Transverse colon (tissue), 4 donors: ENCODE data around the gene PPP1R3D. TPM values are rescaled to one million over a fixed set of nuclear protein-coding genes. Genes with fewer than 3 reads are reported as not detected.
A peak's percentile ranks its signal among the peaks of the same experiment; 100 is the strongest.

Experiments
- DNase-seq: peaks from one replicate; pipeline ENCODE4 v3.0.0-alpha.2; 2019
- H3K27ac ChIP-seq, 4 donors: fragments of 200-600 bp; sonication (generic); 2 replicates each; pipeline ENCODE4 v1.5.1; 2016 to 2018; ENCODE audit warnings: inconsistent platforms in 4 of 4
- H3K27me3 ChIP-seq: fragments of 200-600 bp; sonication (generic); 2 replicates; pipeline ENCODE4 v1.5.1; 2017; ENCODE audit warnings: inconsistent platforms
- H3K36me3 ChIP-seq, 4 donors: fragments of 200-600 bp; sonication (generic); 2 replicates each; pipeline ENCODE4 v1.5.1; 2017 to 2019; ENCODE audit warnings: inconsistent platforms in 4 of 4
- H3K4me1 ChIP-seq, 4 donors: fragments of 200-600 bp; sonication (generic); 2 replicates each; pipeline ENCODE4 v1.5.1; 2017 to 2020; ENCODE audit warnings: inconsistent platforms in 4 of 4
- H3K4me3 ChIP-seq, 4 donors: fragments of 200-600 bp; sonication (generic); 1 replicate in 1 of 4; 2 replicates in 3 of 4; pipeline versions ENCODE4 v1.5.1 to v1.6.1; 2017 to 2019; ENCODE audit warnings: inconsistent platforms in 4 of 4
- H3K9me3 ChIP-seq, 2 donors: fragments of 200-600 bp; sonication (generic); 2 replicates each; pipeline ENCODE4 v1.5.1; 2017 to 2019; ENCODE audit warnings: inconsistent platforms in 2 of 2
- CTCF ChIP-seq, 5 experiments: fragments of 200-600 bp in 3 of 5; fragments of 450-650 bp in 2 of 5; sonication (generic) in 3 of 5; IDR thresholded peaks; 1 replicate in 2 of 5; 2 replicates in 3 of 5; pipeline ENCODE4 v1.5.1; 2016 to 2017; ENCODE audit warnings: antibody characterized with exemption in 5 of 5, inconsistent platforms in 3 of 5, mild to moderate bottlenecking in 2 of 5, moderate library complexity in 1 of 5
- EP300 ChIP-seq: sonication (generic); formaldehyde crosslinking; IDR thresholded peaks from one replicate; pipeline ENCODE4 v1.6.1; 2017; ENCODE audit warnings: antibody characterized with exemption, low read depth
- POLR2A ChIP-seq: fragments of 450-650 bp; IDR thresholded peaks from one replicate; pipeline ENCODE4 v1.6.1; 2016; ENCODE audit warnings: antibody characterized with exemption, mild to moderate bottlenecking, moderate library complexity
- POLR2AphosphoS5 ChIP-seq, 3 donors: sonication (generic); formaldehyde crosslinking; IDR thresholded peaks; one replicate each; pipeline ENCODE4 v1.6.1; 2016; ENCODE audit warnings: antibody characterized with exemption in 3 of 3
- WGBS, 2 donors: methylation state at CpG; one replicate each; pipeline ENCODE4 v1.1.5; 2018; ENCODE audit warnings: low coverage in 1 of 2; 5-methylcytosine and 5-hydroxymethylcytosine counted together
- in situ Hi-C, 4 donors: fragments of 200-750 bp; cut with MboI; loops; one replicate each; pipeline versions ENCODE4 v1.15.0 to v1.15.1; 2017; ENCODE audit warnings: low sequenced_read_pairs in 3 of 4, low pct_ligation_motif_present in 1 of 4, low pct_unique_long_range_greater_than_20kb in 1 of 4
- intact Hi-C: fragments of 100-400 bp; cut with DNase I; formaldehyde crosslinking; loops from one replicate; pipeline ENCODE4 v1.15.1; 2023; ENCODE audit warnings: low total_unique reads
- total RNA-seq, 4 donors: library from RNA; depleted of rRNA; stranded (reverse); fragments of >200 nt; gene quantifications; one replicate each; pipeline ENCODE4 v1.1.0, GENCODE V29; 2016

Gene PPP1R3D
- total RNA-seq, 4 donors from 2014 or later, result 6.0 to 17.6 (median 12.2) TPM

GRCh38 chr20:59938696-59939051 is 1.4 kb downstream of the PPP1R3D start:
- in situ Hi-C loops, result no loop called here
- Histone ChIP-seq H3K36me3 (peaks cover 0 to 13% (median 4%) of the 10 kb centered on the region in 4 donors), H3K4me1 (peaks cover 28 to 54% (median 29%) of the 10 kb centered on the region in 4 donors), H3K4me3 (peak overlapping the region in 1 of 4 donors; percentile 74), H3K9me3 (no peaks in the 10 kb centered on the region), H3K27ac (peak overlapping the region; percentile 11 to 98 (median 98)), H3K27me3 (no peaks in the 10 kb centered on the region)
- no peak for TF ChIP-seq POLR2A
- TF ChIP-seq CTCF (IDR thresholded peaks at IDR 0.05), result no peak
- TF ChIP-seq POLR2AphosphoS5 (IDR thresholded peaks at IDR 0.05), result no peak
- TF ChIP-seq EP300, result no peak
- WGBS, 2 donors, result 86% methylated on average over 7 of the region's 7 CpGs; no CpG with 5 or more reads in 1 of the 2 donors
- intact Hi-C loops, result no loop called here
- DNase-seq, result peak; percentile 26

GRCh38 chr20:59938221-59938620 is 1.9 kb downstream of the PPP1R3D start:
- 43 to 72% methylated on average over 3 to 4 of the region's 4 CpGs for WGBS, 2 donors
- peaks cover 28 to 58% (median 31%) of the 10 kb centered on the region in 4 donors for H3K4me1 ChIP-seq
- no peaks in the 10 kb centered on the region for H3K9me3 ChIP-seq
- H3K27ac ChIP-seq, result peak overlapping the region; percentile 11 to 98 (median 98)
- TF ChIP-seq POLR2A (no peak), CTCF (IDR thresholded peaks at IDR 0.05) (no peak), EP300 (no peak), POLR2AphosphoS5 (IDR thresholded peaks at IDR 0.05) (no peak)
- peak overlapping the region in 1 of 4 donors; percentile 74 for H3K4me3 ChIP-seq
- no peaks in the 10 kb centered on the region for H3K27me3 ChIP-seq
- no peak for DNase-seq
- intact Hi-C loops (no loop called here), in situ Hi-C loops (no loop called here)
- peaks cover 0 to 9% (median 3%) of the 10 kb centered on the region in 4 donors for H3K36me3 ChIP-seq

GRCh38 chr20:59937150-59937549 is 3.0 kb downstream of the PPP1R3D start:
- Histone ChIP-seq H3K9me3 (no peaks in the 10 kb centered on the region), H3K4me3 (no peak overlapping the region), H3K27me3 (no peaks in the 10 kb centered on the region), H3K36me3 (no peaks in the 10 kb centered on the region), H3K27ac (no peak overlapping the region), H3K4me1 (peaks cover 28 to 58% (median 34%) of the 10 kb centered on the region in 4 donors)
- intact Hi-C loops, result no loop called here
- WGBS, 2 donors, result 74 to 86% methylated on average over 3 of the region's 3 CpGs
- DNase-seq, result no peak
- no peak for TF ChIP-seq EP300
- in situ Hi-C loops, result no loop called here

GRCh38 chr20:59936409-59936808 is 3.7 kb downstream of the PPP1R3D start:
- no peak for DNase-seq
- Histone ChIP-seq H3K27ac (no peak overlapping the region), H3K4me3 (no peak overlapping the region), H3K4me1 (peaks cover 22 to 50% (median 29%) of the 10 kb centered on the region in 4 donors), H3K9me3 (no peaks in the 10 kb centered on the region), H3K36me3 (no peaks in the 10 kb centered on the region), H3K27me3 (no peaks in the 10 kb centered on the region)
- WGBS, 2 donors, result 83 to 84% methylated on average over 4 of the region's 4 CpGs
- intact Hi-C loops (no loop called here), in situ Hi-C loops (no loop called here)
- TF ChIP-seq POLR2AphosphoS5 (IDR thresholded peaks at IDR 0.05) (no peak), POLR2A (no peak), CTCF (IDR thresholded peaks at IDR 0.05) (no peak), EP300 (no peak)

GRCh38 chr20:59935457-59936185 is 4.5 kb downstream of the PPP1R3D start:
- Histone ChIP-seq H3K4me3 (no peak overlapping the region), H3K9me3 (no peaks in the 10 kb centered on the region), H3K4me1 (peaks cover 19 to 45% (median 24%) of the 10 kb centered on the region in 4 donors), H3K36me3 (no peaks in the 10 kb centered on the region), H3K27ac (no peak overlapping the region), H3K27me3 (no peaks in the 10 kb centered on the region)
- TF ChIP-seq CTCF (IDR thresholded peaks at IDR 0.05) (no peak), EP300 (no peak), POLR2A (no peak), POLR2AphosphoS5 (IDR thresholded peaks at IDR 0.05) (no peak)
- DNase-seq, result no peak
- intact Hi-C loops, result no loop called here
- in situ Hi-C loops, result no loop called here
- 91 to 94% methylated on average over 8 of the region's 8 CpGs for WGBS, 2 donors
